HG02642 (cell line): ENCODE measurements around the gene CLDN22.

Source experiments
- ATAC-seq: cut with Tn5 transposase; IDR thresholded peaks from one replicate; pipeline ENCODE4 v1.9.1; 2021; ENCODE audit warnings: mild to moderate bottlenecking; ENCODE audit not compliant: unreplicated experiment, poor library complexity

CLDN22 gene

DNA sequence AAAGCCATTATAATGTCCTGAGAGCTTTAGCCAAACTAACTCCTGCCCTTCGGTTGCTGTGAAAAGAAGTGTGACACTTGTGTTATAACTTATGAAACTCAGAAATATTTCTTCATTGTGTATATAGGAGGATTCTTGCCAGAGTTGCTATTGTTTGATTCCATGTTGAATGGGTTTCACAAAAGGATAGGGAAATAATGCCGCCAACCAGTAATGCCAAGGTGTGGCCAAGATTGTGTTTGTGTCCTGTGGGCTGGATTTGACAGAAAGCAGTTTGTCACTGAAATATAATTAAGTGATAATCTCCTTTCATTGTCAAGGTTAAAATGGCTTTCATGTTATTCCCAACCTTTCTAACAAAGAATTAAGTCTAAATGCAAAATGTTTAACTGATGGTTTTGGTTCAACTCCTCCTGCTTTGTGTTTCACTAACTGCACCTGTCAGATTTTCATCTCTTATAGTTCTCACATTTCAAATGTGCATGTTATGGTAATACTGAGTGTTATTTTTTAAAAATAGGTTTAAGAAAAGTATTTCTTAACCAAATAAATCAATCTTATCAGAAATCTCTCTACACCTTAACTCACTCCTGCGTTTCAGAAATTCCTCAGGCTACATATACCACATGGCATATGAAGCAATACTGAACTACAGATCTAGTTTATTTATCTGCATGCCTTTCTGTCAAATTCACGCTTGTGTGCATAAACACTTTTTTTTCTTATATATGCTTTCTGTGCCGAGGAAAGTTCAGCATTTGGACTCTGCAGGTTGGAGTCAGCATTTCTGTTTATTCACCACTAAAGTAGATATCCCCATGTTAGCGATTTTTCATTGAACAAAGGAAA, at the start of gene CLDN22:
Gene CLDN22, minus strand, starts transcription at position 66 of the 849 bp plus-strand sequence. Its CDS starts 58 bp downstream, at position 8.
- no peak for ATAC-seq

- no peak for ATAC-seq
These were observed 49.0 kb upstream of the CLDN22 start for GRCh38 chr4:183369073-183369472.

DNA sequence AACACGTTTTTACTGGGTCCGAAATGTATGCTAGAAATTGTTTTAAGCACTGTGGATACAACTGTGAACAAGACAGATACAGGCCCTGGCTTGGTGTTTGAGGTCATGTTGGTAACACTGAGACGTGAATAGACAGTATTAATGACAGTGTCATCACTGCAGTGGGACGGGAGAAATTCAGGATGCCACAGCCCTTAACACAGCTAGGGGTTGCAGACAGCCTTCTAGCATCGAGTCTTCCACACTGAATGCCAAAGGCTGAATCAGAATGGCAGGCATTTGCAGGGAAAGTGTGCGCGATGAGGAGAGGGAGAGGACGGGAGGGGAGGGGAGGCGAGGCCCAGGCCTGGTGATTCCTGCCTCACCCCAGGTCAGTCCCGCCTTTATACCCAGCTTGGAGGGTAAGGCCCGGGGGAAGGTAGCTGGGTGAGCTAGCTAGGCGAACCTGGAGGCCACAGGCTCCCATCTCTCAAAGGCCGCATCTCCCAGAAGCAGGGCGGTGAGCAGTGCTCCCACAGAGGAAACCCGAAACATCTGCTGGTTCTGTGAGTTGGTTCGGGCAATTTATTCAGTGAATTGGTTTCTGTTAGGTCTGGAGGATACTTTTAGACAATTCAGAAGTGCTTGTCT, 46.2 kb upstream of the CLDN22 start:
- no peak for ATAC-seq

DNA sequence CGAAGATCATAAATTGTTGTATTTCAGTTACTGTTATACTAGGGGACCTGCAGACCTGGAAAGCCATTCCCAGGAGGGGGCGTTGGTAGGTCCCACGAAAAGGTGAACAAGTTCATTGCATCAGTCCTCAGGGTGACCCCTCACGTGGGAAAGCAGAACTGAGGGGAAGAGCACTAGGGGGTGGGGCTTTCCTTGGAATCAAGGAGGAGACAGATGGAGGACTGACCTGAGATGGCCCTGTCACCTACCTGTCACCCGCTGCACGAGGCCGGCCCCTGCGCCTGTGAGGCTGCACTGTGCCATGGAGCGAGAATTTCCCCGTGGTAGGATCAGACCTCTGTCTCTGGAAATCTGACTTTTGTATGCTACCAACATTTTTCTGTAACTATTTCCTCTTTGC, 43.9 kb upstream of the CLDN22 start:
- ATAC-seq: no peak

- no peak for ATAC-seq
These were observed 43.0 kb upstream of the CLDN22 start for GRCh38 chr4:183362916-183363542.

GRCh38 chr4:183362036-183362435, 42.0 kb upstream of the CLDN22 start:
- no peak for ATAC-seq

GRCh38 chr4:183360161-183360919, 40.3 kb upstream of the CLDN22 start:
- no peak for ATAC-seq

- no peak for ATAC-seq
These were observed 38.2 kb upstream of the CLDN22 start for GRCh38 chr4:183358215-183358755.

DNA sequence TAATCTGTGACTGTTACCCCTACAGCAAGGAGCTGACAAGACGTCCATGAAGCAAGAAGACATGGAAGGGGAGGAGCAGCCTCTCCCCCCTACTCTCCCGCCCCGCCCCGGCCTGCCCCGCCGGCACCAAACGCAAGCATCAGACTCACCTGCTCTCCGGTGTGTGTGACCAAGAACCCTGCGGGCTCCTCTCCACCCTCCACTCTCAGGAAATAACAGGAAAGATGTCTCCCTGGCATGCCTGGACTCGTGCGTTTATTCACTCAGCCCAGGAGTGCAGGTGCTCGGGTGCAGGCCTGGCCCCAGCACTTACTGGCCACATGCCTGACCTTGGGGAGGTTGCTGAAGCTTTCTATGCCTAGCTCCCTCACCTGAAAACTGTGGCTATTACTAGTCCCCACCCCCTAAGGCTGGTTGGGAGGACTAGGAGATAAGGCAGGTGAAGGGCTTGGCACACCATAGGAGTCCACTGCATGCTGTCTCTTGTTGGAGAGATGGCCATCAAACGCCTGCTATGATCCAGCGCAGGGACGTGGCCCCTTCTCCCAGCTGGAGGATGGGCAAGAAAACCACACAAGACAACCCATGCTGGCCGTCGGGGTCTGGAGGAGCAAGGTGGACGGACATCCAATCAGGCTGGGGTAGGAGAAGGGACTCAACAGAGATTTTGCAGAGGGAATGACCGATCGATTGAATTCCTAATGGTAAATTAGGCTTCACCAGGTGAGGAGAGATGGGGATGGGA, 37.0 kb upstream of the CLDN22 start:
- ATAC-seq: no peak

DNA sequence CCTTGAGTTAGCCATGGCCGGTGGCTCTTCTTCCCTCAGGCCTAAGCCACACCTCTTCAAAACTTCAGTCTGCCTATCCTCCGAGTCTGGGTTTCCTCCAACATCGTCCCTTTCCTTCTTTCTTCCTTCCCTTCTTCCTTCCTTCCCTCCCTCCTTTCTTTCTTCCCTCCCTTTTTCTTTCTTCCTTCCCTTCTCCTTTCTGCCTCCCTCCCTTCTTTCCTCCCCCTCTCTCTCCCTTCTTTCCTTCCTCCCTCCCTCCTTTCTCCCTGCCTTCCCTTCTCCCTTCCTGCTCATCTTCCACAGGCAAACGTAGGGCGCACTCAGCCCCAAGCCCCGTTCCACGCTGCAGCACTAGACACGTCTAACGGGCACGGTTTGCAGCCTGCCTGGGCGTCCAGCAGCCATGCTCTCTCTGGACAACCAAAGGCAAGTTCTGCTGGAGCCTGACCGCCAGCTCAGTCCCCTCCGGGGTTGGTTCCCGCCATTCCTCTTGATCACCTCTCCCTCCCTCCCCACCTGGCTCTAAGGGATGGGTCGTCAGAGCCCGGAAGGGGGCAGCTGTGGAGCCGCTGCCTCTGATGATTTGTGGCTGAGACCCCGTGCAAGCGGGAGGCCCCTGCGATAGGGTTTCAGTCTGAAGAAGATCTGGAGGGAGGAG, 36.2 kb upstream of the CLDN22 start:
- no peak for ATAC-seq

GRCh38 chr4:183355405-183355804, 35.3 kb upstream of the CLDN22 start:
- ATAC-seq: no peak

- ATAC-seq: no peak
These were observed 34.1 kb upstream of the CLDN22 start for GRCh38 chr4:183354219-183354618.

DNA sequence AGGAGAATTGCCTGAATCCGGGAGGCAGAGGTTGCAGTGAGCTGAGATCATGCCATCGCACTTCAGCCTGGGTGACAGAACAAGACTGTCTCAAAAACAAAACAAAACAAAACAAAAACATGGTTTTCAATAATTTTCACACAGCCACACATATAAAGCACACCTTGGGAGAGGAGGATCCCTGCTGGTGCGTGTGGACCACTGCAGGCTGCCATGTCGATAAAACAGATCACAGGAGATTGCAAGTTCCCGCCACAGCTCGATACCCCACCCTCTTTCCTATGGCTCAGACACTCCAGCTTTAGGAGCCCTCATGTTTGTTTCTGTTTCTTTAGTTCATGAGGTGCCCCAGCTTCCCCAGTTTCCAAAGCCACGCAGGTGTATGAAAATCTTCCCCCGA, 33.5 kb upstream of the CLDN22 start:
- ATAC-seq: no peak

DNA sequence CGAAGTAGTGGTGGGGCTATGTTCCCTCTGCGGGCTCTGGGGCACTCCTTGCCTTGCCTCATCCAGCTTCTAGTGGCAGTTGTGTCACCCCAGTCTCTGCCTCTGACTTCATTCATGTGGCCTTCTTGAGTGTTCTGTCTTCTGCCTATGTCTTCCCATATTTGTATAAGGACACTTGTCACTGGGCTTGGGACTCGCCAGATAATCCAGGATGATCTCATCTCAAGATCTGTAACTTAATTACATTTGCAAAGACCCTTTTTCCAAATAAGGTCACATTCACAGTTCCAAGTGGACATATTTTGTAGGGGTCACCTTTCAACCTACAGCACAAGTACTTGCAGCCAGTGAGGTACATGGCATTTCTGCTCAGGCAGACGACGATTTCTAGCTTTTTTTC, 32.5 kb upstream of the CLDN22 start:
- no peak for ATAC-seq

DNA sequence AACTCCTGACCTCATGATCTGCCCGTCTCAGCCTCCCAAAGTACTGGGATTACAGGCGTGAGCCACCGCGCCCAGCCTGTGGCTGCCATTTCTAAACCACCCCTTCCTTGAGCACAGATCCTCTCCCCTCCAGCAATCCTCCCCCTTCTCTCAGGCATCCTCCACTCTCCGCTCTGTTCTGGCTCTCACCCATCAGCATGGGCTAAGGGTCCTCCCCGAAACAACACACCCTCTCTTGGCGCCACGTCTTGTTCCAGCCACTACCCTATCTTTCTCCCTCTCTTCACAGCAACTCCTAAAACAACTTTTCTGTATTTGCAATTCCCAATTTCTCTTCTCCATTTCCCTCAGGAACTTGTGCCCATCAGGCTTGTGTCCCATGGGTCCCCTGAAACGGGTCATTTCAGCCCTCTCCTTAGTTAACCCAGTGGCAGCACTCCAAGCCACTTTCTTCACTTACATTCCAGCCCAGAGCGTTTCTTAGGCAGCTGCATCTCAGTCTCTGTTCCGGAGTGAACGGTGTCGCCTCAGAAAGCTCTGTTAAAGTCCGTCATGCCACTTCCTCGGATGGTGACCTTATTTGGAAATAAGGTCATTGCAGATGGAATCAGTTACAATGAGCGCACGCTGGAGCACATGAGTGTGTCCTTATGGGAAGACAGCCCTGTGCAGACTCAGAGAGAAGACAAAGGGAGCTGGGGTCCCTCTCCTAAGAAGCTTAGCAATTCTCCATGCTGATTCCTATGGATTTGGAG, 30.4 kb upstream of the CLDN22 start:
- ATAC-seq: no peak

- no peak for ATAC-seq
These were observed 29.6 kb upstream of the CLDN22 start for GRCh38 chr4:183349673-183350072.

- no peak for ATAC-seq
These were observed 28.9 kb upstream of the CLDN22 start for GRCh38 chr4:183348706-183349659.
